Measurements from ENCODE around the gene DNM3. TPM values are rescaled to one million over a fixed set of nuclear protein-coding genes. Genes with fewer than 3 reads are reported as not detected.

The DNM3 gene
- total and polyA plus RNA-seq, 9 of the 15 experiments (the other 6 are each of a cell fraction or from before 2014, with no cell fraction given): 0.08 to 0.36 (median 0.22) TPM; not detected in 1

DNA sequence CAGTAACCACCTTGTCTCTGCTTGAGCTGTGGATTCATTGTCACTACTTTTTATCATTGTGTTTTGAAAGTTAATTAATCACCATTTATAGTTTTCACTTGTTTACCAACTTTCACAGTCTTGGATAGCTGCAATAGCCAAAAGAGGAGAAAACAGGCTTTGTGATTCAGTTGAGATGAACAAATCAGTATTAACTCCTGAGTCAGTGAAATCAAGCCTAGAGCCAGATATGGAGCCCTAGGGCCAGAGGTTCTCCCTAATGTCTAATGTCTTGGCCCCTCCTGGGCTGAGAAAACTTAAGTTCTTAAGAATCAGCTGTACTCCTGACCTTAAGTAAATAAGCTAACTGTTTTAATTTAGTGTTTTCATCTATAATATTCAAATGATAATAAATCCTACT lies 228.8 kb downstream of the DNM3 start (continued):
- TF ChIP-seq, protein P1, sequence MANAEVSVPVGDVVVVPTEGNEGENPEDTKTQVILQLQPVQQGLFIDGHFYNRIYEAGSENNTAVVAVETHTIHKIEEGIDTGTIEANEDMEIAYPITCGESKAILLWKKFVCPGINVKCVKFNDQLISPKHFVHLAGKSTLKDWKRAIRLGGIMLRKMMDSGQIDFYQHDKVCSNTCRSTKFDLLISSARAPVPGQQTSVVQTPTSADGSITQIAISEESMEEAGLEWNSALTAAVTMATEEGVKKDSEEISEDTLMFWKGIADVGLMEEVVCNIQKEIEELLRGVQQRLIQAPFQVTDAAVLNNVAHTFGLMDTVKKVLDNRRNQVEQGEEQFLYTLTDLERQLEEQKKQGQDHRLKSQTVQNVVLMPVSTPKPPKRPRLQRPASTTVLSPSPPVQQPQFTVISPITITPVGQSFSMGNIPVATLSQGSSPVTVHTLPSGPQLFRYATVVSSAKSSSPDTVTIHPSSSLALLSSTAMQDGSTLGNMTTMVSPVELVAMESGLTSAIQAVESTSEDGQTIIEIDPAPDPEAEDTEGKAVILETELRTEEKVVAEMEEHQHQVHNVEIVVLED (CRISPR knock-in tag; IDR thresholded peaks at IDR 0.05): no peak

DNA sequence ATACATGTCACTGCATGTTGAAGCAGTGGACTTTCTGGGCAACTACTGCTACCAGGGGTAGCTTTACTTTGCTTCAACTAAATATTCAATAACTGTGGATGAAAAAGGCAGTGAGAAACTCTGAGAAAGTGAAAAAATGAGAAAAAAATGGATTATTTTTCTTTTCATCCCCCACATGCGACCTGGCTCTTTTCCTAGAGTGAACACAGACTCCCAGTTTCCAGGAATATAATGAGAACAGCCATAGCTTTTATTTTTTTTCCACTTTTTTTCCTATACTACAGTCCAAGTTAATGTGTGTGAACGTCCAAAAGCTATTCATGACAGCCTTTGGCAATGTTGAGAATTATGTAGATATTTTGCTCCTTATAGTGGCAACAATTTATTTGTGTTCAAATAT lies 230.4 kb downstream of the DNM3 start:
- H3K9me3 ChIP-seq (replicated peaks; ENCODE audit: control insufficient read depth, insufficient read depth, low read depth, low read length): no peaks in the 10 kb centered on the region
- FAIRE-seq: no peak
- TF ChIP-seq ETV6 (IDR thresholded peaks at IDR 0.05; ENCODE audit: borderline replicate concordance in 1 of 2, low read depth in 2 of 2, low read length in 1 of 2) (no peak), ETV6 (CRISPR knock-in tag; IDR thresholded peaks at IDR 0.05; ENCODE audit: borderline replicate concordance) (no peak), HDGF (IDR thresholded peaks at IDR 0.05) (no peak), TCFL5 (CRISPR knock-in tag; conservative IDR thresholded peaks at IDR 0.05) (no peak), PCBP2 (IDR thresholded peaks at IDR 0.05; ENCODE audit: low read depth, low read length, poor library complexity, severe bottlenecking) (no peak), FOXA3 (CRISPR knock-in tag; conservative IDR thresholded peaks at IDR 0.05 in 1 of 2, IDR thresholded peaks at IDR 0.05 in 1 of 2) (no peak), HSF4 (CRISPR knock-in tag; IDR thresholded peaks at IDR 0.05; ENCODE audit: borderline replicate concordance) (no peak)

More for the DNA sequence above, 230.4 kb downstream of the DNM3 start:
- no peak overlapping the region for H3K9ac ChIP-seq (ENCODE audit: insufficient read depth in 1 of 2, low read depth in 2 of 2, low read length in 2 of 2)
- ChIA-PET POLR2A (no interaction called here), CTCF (ENCODE audit: low intra/inter-chr PET ratio) (no interaction called here)
- no peak overlapping the region for H3K4me2 ChIP-seq (ENCODE audit: insufficient read depth, low read length)
- no peaks in the 10 kb centered on the region for H3K4me1 ChIP-seq (replicated peaks in 1 of 2; ENCODE audit: control insufficient read depth in 2 of 2, insufficient read depth in 2 of 2, low read length in 2 of 2)
- intact Hi-C loops (cut with micrococcal nuclease): no loop called here
- H3K4me3 ChIP-seq: no peak overlapping the region
- no TSS peak for BruUV-seq (replicated peaks)
- H3K9me1 ChIP-seq (ENCODE audit: control insufficient read depth, insufficient read depth, low read length): no peaks in the 10 kb centered on the region
- no peaks in the 10 kb centered on the region for H3K79me2 ChIP-seq (ENCODE audit: control insufficient read depth, insufficient read depth, low read length)
- in situ Hi-C loops (cut with MboI): no loop called here
- H2AFZ ChIP-seq (ENCODE audit: low read depth, low read length): no peak overlapping the region
- H3K27me3 ChIP-seq (ENCODE audit: control insufficient read depth in 2 of 2, insufficient read depth in 2 of 2, low read length in 2 of 2): no peaks in the 10 kb centered on the region
- 0% methylated on average over 2 of the region's 2 CpGs for WGBS (ENCODE audit: insufficient coverage, low coverage, missing lambda C conversion rate)
- no peak overlapping the region for H3K27ac ChIP-seq (ENCODE audit: extremely low read depth, low read depth, low read length)
- no peaks in the 10 kb centered on the region for H4K20me1 ChIP-seq (replicated peaks; ENCODE audit: control insufficient read depth, insufficient read depth, low read length)
- H3K36me3 ChIP-seq (ENCODE audit: control insufficient read depth, insufficient read depth, low read length): no peaks in the 10 kb centered on the region
- DNase-seq (ENCODE audit: extremely low read depth in 1 of 4, low spot score in 3 of 4) (no peak), ATAC-seq (no peak)
